PC-3 (cell line): Measurements from ENCODE around the gene ADAMTSL2. TPM values are rescaled to one million over a fixed set of nuclear protein-coding genes. Genes with fewer than 3 reads are reported as not detected.

Source experiments
- ATAC-seq: fragments of 200-7000 bp; cut with Tn5 transposase; 2 replicates; pipeline ENCODE4 v1.9.1; 2020; ENCODE audit warnings: mild to moderate bottlenecking, moderate library complexity
- BruUV-seq: library from RNA; stranded (reverse); fragments of 400-500 nt; replicated peaks from 2 replicates; lab custom pipeline; 2021; lab: Mats Ljungman, UMichigan
- CTCF ChIA-PET: fragments of 300-600 bp; sonication (Branson Sonifier 250); formaldehyde crosslinking; loops from one replicate; lab custom pipeline; 2022; ENCODE audit warnings: antibody characterized with exemption; lab: Charles Lee
- POLR2A ChIA-PET: fragments of 300-600 bp; sonication (Branson Sonifier 250); formaldehyde crosslinking; loops from one replicate; lab custom pipeline; 2022; ENCODE audit warnings: antibody characterized with exemption; ENCODE audit not compliant: unreplicated experiment; lab: Charles Lee
- DNase-seq: peaks from one replicate; pipeline ENCODE4 v3.0.0-alpha.2; 2015
- H2AFZ ChIP-seq: fragments of 300-600 bp; sonication (generic); 2 replicates; pipeline ENCODE4 v1.6.0; 2016; ENCODE audit warnings: antibody characterized with exemption, low read length
- H3F3A ChIP-seq: fragments of 300-600 bp; sonication (generic); one replicate; pipeline ENCODE4 v1.6.0; 2017; ENCODE audit warnings: antibody characterized with exemption, low read length, control low read depth, mild to moderate bottlenecking; ENCODE audit not compliant: unreplicated experiment
- H3K27ac ChIP-seq: fragments of 300-600 bp; sonication (generic); 2 replicates; pipeline ENCODE4 v1.5.1; 2016; ENCODE audit warnings: mild to moderate bottlenecking, low read length
- H3K27me3 ChIP-seq: fragments of 300-600 bp; sonication (generic); 2 replicates; pipeline ENCODE4 v1.6.1; 2016; ENCODE audit warnings: low read length, mixed read lengths
- H3K36me3 ChIP-seq: fragments of 300-600 bp; sonication (generic); 2 replicates; pipeline ENCODE4 v1.6.1; 2016; ENCODE audit warnings: low read depth, mixed run types, low read length, mixed read lengths
- H3K4me1 ChIP-seq: fragments of 300-600 bp; sonication (generic); 2 replicates; pipeline ENCODE4 v1.5.1; 2016; ENCODE audit warnings: low read length; ENCODE audit not compliant: insufficient read depth
- H3K4me2 ChIP-seq: fragments of 300-600 bp; sonication (generic); 2 replicates; pipeline ENCODE4 v1.6.0; 2016; ENCODE audit warnings: low read length
- H3K4me3 ChIP-seq: fragments of 300-600 bp; sonication (generic); 2 replicates; pipeline ENCODE4 v1.5.1; 2016; ENCODE audit warnings: mild to moderate bottlenecking, low read length, mixed read lengths
- H3K79me2 ChIP-seq: fragments of 300-600 bp; sonication (generic); 2 replicates; pipeline ENCODE4 v1.6.1; 2017; ENCODE audit warnings: low read length, mixed read lengths
- H3K9ac ChIP-seq: fragments of 300-600 bp; sonication (generic); 2 replicates; pipeline ENCODE4 v1.6.0; 2016; ENCODE audit warnings: mild to moderate bottlenecking, low read length
- H3K9me2 ChIP-seq: fragments of 300-600 bp; sonication (generic); replicated peaks from 2 replicates; pipeline ENCODE4 v1.6.1; 2016; ENCODE audit warnings: mixed run types, low read length, mixed read lengths
- H3K9me3 ChIP-seq: fragments of 300-600 bp; sonication (generic); 2 replicates; pipeline ENCODE4 v1.6.1; 2016; ENCODE audit warnings: low read length, mixed read lengths
- H4K20me1 ChIP-seq: fragments of 300-600 bp; sonication (generic); 2 replicates; pipeline ENCODE4 v1.6.1; 2016; ENCODE audit warnings: low read length, mixed read lengths
- CTCF ChIP-seq: fragments of 300-600 bp; sonication (generic); conservative IDR thresholded peaks from 2 replicates; pipeline ENCODE4 v1.5.1; 2017; ENCODE audit warnings: antibody characterized with exemption, low read depth, mild to moderate bottlenecking, low read length
- EZH2 ChIP-seq: fragments of 300-600 bp; sonication (generic); IDR thresholded peaks from one replicate; pipeline ENCODE4 v1.6.1; 2017; ENCODE audit warnings: antibody characterized with exemption, mild to moderate bottlenecking, low read length; ENCODE audit not compliant: unreplicated experiment
- EZH2phosphoT487 ChIP-seq: fragments of 300-600 bp; sonication (generic); IDR thresholded peaks from 2 replicates; pipeline ENCODE4 v1.6.1; 2018; ENCODE audit warnings: mild to moderate bottlenecking, antibody characterized with exemption, low read length, borderline replicate concordance
- intact Hi-C: fragments of 100-400 bp; cut with micrococcal nuclease; formaldehyde crosslinking; loops from 2 replicates; pipeline ENCODE4 v1.9.0; 2023
- total RNA-seq: library from RNA; depleted of rRNA; stranded (reverse); fragments of >200 nt; gene quantifications from 2 replicates; pipeline ENCODE4 v1.2.3, GENCODE V29; 2014

Gene ADAMTSL2
- total RNA-seq, 1 experiment from 2014 or later: not detected

DNA sequence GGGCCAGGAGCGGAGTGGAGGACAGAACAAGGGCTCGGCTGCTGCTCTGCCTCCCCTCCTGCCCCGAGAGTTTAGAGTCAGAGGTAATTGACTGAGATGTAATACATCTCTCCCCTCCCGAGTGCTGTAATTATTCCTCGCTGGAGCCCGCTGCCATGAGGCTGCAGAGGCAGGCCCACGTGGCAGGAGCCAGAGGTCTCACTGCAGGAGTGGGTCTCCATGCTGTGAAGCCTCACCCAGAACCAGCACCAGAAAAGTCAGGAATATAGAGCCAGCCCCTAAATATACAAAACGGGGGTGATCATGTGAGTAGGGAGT, 72.2 kb downstream of the ADAMTSL2 start:
- no peak overlapping the region for H3K27ac ChIP-seq
- no TSS peak for BruUV-seq
- CTCF ChIA-PET: no interaction called here
- TF ChIP-seq EZH2phosphoT487 (no peak), CTCF (no peak), EZH2 (no peak)
- H3K79me2 ChIP-seq: no peaks in the 10 kb centered on the region
- H3K4me1 ChIP-seq: no peaks in the 10 kb centered on the region
- H3K4me2 ChIP-seq: no peak overlapping the region
- peaks cover 48% of the 10 kb centered on the region for H3K27me3 ChIP-seq
- no peaks in the 10 kb centered on the region for H3F3A ChIP-seq
- POLR2A ChIA-PET: no interaction called here
- H4K20me1 ChIP-seq: no peaks in the 10 kb centered on the region
- H3K4me3 ChIP-seq: no peak overlapping the region
- ATAC-seq (no peak), DNase-seq (no peak)
- H3K9ac ChIP-seq: no peak overlapping the region
- intact Hi-C loops: no loop called here
- H2AFZ ChIP-seq: no peak overlapping the region
- H3K36me3 ChIP-seq: no peaks in the 10 kb centered on the region
- no peaks in the 10 kb centered on the region for H3K9me2 ChIP-seq
- no peaks in the 10 kb centered on the region for H3K9me3 ChIP-seq

DNA sequence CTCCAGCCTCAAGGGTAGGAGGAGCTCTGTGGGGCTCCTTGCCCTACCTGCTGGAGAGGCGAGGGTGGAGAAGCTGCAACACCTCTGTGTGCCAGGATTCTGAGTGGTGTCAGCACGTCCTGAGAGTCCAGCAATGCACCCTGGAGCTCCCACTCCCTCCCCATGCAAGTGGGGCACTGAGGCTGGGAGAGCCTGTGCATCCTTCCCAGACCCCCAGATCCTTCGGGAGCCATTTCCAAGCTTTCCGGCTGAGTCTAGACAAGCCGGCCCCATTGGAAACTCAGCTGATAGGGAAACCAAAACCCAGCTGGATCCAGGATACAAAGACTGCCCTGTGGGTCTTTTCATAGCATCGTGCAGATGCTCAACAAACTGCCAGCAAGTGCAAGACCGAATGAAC, 72.9 kb downstream of the ADAMTSL2 start:
- no peaks in the 10 kb centered on the region for H4K20me1 ChIP-seq
- ATAC-seq (no peak), DNase-seq (no peak)
- H3K27me3 ChIP-seq: peaks cover 55% of the 10 kb centered on the region
- H3K27ac ChIP-seq: no peak overlapping the region
- BruUV-seq: no TSS peak
- H2AFZ ChIP-seq: no peak overlapping the region
- no peaks in the 10 kb centered on the region for H3K79me2 ChIP-seq
- H3K36me3 ChIP-seq: no peaks in the 10 kb centered on the region
- POLR2A ChIA-PET: no interaction called here
- CTCF ChIA-PET: no interaction called here
- no peak for TF ChIP-seq CTCF
- no peak for TF ChIP-seq EZH2phosphoT487
- no peak for TF ChIP-seq EZH2
- H3K4me2 ChIP-seq: no peak overlapping the region
- H3K9ac ChIP-seq: no peak overlapping the region
- intact Hi-C loops: no loop called here
- no peaks in the 10 kb centered on the region for H3F3A ChIP-seq
- no peak overlapping the region for H3K4me3 ChIP-seq
- H3K9me3 ChIP-seq: no peaks in the 10 kb centered on the region
- H3K9me2 ChIP-seq: no peaks in the 10 kb centered on the region
- no peaks in the 10 kb centered on the region for H3K4me1 ChIP-seq

DNA sequence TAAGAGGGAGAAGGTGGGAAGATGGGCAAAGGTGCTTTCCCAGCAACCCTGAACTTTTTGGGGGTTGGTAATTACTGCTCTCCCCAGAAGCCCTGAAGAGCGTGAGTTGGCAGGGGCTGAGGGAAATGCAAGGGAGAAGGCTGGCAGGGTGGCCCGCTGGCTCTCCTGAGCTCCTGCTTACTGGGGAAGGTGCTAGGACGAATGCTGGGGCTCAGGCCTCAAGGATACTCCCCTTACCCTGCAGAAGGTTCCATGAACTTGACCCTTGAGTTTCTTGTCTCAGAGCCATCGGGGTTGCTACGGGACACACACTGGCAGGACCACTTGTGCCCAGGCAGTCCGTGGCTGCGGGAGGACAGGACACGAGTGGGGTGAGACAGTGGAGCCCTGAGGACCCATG, 73.5 kb downstream of the ADAMTSL2 start:
- ChIA-PET POLR2A (no interaction called here), CTCF (no interaction called here)
- H3K9ac ChIP-seq: no peak overlapping the region
- H3K36me3 ChIP-seq: no peaks in the 10 kb centered on the region
- no TSS peak for BruUV-seq
- no peaks in the 10 kb centered on the region for H4K20me1 ChIP-seq
- H3K27me3 ChIP-seq: peaks cover 61% of the 10 kb centered on the region
- H3K27ac ChIP-seq: no peak overlapping the region
- TF ChIP-seq EZH2 (no peak), EZH2phosphoT487 (no peak), CTCF (no peak)
- ATAC-seq (no peak), DNase-seq (no peak)
- no peaks in the 10 kb centered on the region for H3K9me2 ChIP-seq
- H3F3A ChIP-seq: no peaks in the 10 kb centered on the region
- H3K79me2 ChIP-seq: no peaks in the 10 kb centered on the region
- H2AFZ ChIP-seq: no peak overlapping the region
- no peaks in the 10 kb centered on the region for H3K4me1 ChIP-seq
- intact Hi-C loops: no loop called here
- H3K4me2 ChIP-seq: no peak overlapping the region
- no peak overlapping the region for H3K4me3 ChIP-seq
- no peaks in the 10 kb centered on the region for H3K9me3 ChIP-seq
